HEK293 (cell line): ENCODE measurements around the gene DBF4B.
"Not testable (repeated sequence)": the region's sequence is repeated elsewhere in the genome, so short reads cannot be mapped to it uniquely, and the experiment has no call there.

Experiments
- CTCF ChIA-PET: fragments of 350-600 bp; formaldehyde crosslinking; extraction: SDS; loops from one replicate; lab custom pipeline; 2021; ENCODE audit warnings: antibody characterized with exemption; lab: Yijun Ruan, JAX
- POLR2A ChIA-PET: fragments of 300-600 bp; formaldehyde crosslinking; extraction: SDS; loops from one replicate; lab custom pipeline; 2020; ENCODE audit warnings: antibody characterized with exemption, inconsistent platforms; lab: Yijun Ruan, JAX
- H3K27ac ChIP-seq: fragments of 200-500 bp; sonication (Bioruptor generic); 2 replicates; pipeline ENCODE4 v1.5.1; 2014; ENCODE audit warnings: low read depth, low read length, control low read depth, inconsistent platforms; ENCODE audit errors: extremely low read depth
- H3K36me3 ChIP-seq, 2 experiments: fragments of 200-500 bp in 1 of 2; sonication (Bioruptor generic) in 1 of 2; 1 replicate in 1 of 2; 2 replicates in 1 of 2; pipeline ENCODE4 v1.5.1; 2014 to 2017; ENCODE audit warnings: inconsistent platforms in 2 of 2, low read length in 2 of 2; ENCODE audit not compliant: control insufficient read depth in 2 of 2, insufficient read depth in 1 of 2
- H3K4me1 ChIP-seq: fragments of 200-500 bp; sonication (Bioruptor generic); 2 replicates; pipeline ENCODE4 v1.5.1; 2014; ENCODE audit warnings: mild to moderate bottlenecking, low read length, inconsistent platforms; ENCODE audit not compliant: control insufficient read depth, insufficient read depth
- H3K4me3 ChIP-seq: 2 replicates; pipeline ENCODE4 v1.5.1; 2011; ENCODE audit warnings: low read depth, mild to moderate bottlenecking, control low read depth, low read length, moderate library complexity
- H3K9me3 ChIP-seq: fragments of 200-500 bp; sonication (Bioruptor generic); 2 replicates; pipeline ENCODE4 v1.5.1; 2014; ENCODE audit warnings: low read depth, low read length, inconsistent platforms; ENCODE audit not compliant: control insufficient read depth, insufficient read depth
- CTCF ChIP-seq: fragments of 450-650 bp; formaldehyde crosslinking; IDR thresholded peaks from 2 replicates; pipeline ENCODE4 v1.5.1; 2016; ENCODE audit warnings: missing biosample characterization, missing genetic modification characterization
- IKZF3 ChIP-seq: fragments of 450-650 bp; IDR thresholded peaks from 2 replicates; pipeline ENCODE4 v1.5.0; 2018; ENCODE audit warnings: missing biosample characterization, mild to moderate bottlenecking, missing genetic modification characterization, moderate library complexity
- KLF9 ChIP-seq: fragments of 450-650 bp; formaldehyde crosslinking; IDR thresholded peaks from 2 replicates; pipeline ENCODE4 v1.5.1; 2016; ENCODE audit warnings: missing biosample characterization, missing genetic modification characterization, low read depth
- SALL2 ChIP-seq: fragments of 450-650 bp; formaldehyde crosslinking; IDR thresholded peaks from 2 replicates; pipeline ENCODE4 v1.5.0; 2017; ENCODE audit warnings: missing biosample characterization, mild to moderate bottlenecking, missing genetic modification characterization, borderline replicate concordance
- SP3 ChIP-seq: fragments of 450-650 bp; formaldehyde crosslinking; IDR thresholded peaks from 2 replicates; pipeline ENCODE4 v1.5.1; 2016; ENCODE audit warnings: missing biosample characterization, missing genetic modification characterization
- YY1 ChIP-seq: fragments of 450-650 bp; formaldehyde crosslinking; IDR thresholded peaks from 2 replicates; pipeline ENCODE4 v1.5.1; 2018; ENCODE audit warnings: missing biosample characterization, missing genetic modification characterization
- ZBTB1 ChIP-seq: fragments of 450-650 bp; formaldehyde crosslinking; IDR thresholded peaks from 2 replicates; pipeline ENCODE4 v1.5.1; 2016; ENCODE audit warnings: missing biosample characterization, missing genetic modification characterization
- ZBTB48 ChIP-seq: fragments of 450-650 bp; formaldehyde crosslinking; IDR thresholded peaks from 2 replicates; pipeline ENCODE4 v1.5.1; 2016; ENCODE audit warnings: missing biosample characterization, missing genetic modification characterization
- ZFHX2 ChIP-seq: fragments of 450-650 bp; formaldehyde crosslinking; conservative IDR thresholded peaks from 2 replicates; pipeline ENCODE4 v1.5.1; 2016; ENCODE audit warnings: missing biosample characterization, missing genetic modification characterization
- ZNF248 ChIP-seq: fragments of 450-650 bp; formaldehyde crosslinking; IDR thresholded peaks from 2 replicates; pipeline ENCODE4 v1.5.1; 2017; ENCODE audit warnings: missing biosample characterization, missing genetic modification characterization
- ZNF473 ChIP-seq: fragments of 450-650 bp; formaldehyde crosslinking; IDR thresholded peaks from 2 replicates; pipeline ENCODE4 v1.5.1; 2017; ENCODE audit warnings: missing biosample characterization, missing genetic modification characterization
- TF ChIP-seq, protein P1 (sequence below): fragments of 450-650 bp; formaldehyde crosslinking; conservative IDR thresholded peaks from 2 replicates; pipeline ENCODE4 v1.5.1; 2016; ENCODE audit warnings: low read depth, missing biosample characterization, missing genetic modification characterization
- TF ChIP-seq, protein P2 (sequence below): fragments of 450-650 bp; formaldehyde crosslinking; IDR thresholded peaks from 2 replicates; pipeline ENCODE4 v1.5.1; 2016; ENCODE audit warnings: missing biosample characterization, missing genetic modification characterization
- TF ChIP-seq, protein P3 (sequence below): fragments of 450-650 bp; formaldehyde crosslinking; IDR thresholded peaks from 2 replicates; pipeline ENCODE4 v1.5.1; 2016; ENCODE audit warnings: missing biosample characterization, missing genetic modification characterization
- TF ChIP-seq, protein P4 (sequence below): fragments of 450-650 bp; formaldehyde crosslinking; IDR thresholded peaks from 2 replicates; pipeline ENCODE4 v1.5.1; 2016; ENCODE audit warnings: missing biosample characterization, missing genetic modification characterization

Gene DBF4B

GRCh38 chr17:44741316-44741715 is 32.9 kb downstream of the DBF4B start (continued):
- TF ChIP-seq, protein P1, sequence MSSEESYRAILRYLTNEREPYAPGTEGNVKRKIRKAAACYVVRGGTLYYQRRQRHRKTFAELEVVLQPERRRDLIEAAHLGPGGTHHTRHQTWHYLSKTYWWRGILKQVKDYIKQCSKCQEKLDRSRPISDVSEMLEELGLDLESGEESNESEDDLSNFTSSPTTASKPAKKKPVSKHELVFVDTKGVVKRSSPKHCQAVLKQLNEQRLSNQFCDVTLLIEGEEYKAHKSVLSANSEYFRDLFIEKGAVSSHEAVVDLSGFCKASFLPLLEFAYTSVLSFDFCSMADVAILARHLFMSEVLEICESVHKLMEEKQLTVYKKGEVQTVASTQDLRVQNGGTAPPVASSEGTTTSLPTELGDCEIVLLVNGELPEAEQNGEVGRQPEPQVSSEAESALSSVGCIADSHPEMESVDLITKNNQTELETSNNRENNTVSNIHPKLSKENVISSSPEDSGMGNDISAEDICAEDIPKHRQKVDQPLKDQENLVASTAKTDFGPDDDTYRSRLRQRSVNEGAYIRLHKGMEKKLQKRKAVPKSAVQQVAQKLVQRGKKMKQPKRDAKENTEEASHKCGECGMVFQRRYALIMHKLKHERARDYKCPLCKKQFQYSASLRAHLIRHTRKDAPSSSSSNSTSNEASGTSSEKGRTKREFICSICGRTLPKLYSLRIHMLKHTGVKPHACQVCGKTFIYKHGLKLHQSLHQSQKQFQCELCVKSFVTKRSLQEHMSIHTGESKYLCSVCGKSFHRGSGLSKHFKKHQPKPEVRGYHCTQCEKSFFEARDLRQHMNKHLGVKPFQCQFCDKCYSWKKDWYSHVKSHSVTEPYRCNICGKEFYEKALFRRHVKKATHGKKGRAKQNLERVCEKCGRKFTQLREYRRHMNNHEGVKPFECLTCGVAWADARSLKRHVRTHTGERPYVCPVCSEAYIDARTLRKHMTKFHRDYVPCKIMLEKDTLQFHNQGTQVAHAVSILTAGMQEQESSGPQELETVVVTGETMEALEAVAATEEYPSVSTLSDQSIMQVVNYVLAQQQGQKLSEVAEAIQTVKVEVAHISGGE, result no peak
- TF ChIP-seq YY1 (tag by site-specific recombination) (no peak), CTCF (tag by site-specific recombination) (no peak)

- no peaks in the 10 kb centered on the region for H3K9me3 ChIP-seq
- no peak overlapping the region for H3K27ac ChIP-seq
- peaks cover 19 to 75% of the 10 kb centered on the region in 2 experiments; a peak in 2 of 3 replicates for H3K36me3 ChIP-seq
- TF ChIP-seq IKZF3 (tag by site-specific recombination), result no peak
- no peak for TF ChIP-seq KLF9 (tag by site-specific recombination)
- TF ChIP-seq, protein P2, sequence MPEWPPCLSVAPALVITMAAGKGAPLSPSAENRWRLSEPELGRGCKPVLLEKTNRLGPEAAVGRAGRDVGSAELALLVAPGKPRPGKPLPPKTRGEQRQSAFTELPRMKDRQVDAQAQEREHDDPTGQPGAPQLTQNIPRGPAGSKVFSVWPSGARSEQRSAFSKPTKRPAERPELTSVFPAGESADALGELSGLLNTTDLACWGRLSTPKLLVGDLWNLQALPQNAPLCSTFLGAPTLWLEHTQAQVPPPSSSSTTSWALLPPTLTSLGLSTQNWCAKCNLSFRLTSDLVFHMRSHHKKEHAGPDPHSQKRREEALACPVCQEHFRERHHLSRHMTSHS (tag by site-specific recombination), result no peak
- TF ChIP-seq, protein P3, sequence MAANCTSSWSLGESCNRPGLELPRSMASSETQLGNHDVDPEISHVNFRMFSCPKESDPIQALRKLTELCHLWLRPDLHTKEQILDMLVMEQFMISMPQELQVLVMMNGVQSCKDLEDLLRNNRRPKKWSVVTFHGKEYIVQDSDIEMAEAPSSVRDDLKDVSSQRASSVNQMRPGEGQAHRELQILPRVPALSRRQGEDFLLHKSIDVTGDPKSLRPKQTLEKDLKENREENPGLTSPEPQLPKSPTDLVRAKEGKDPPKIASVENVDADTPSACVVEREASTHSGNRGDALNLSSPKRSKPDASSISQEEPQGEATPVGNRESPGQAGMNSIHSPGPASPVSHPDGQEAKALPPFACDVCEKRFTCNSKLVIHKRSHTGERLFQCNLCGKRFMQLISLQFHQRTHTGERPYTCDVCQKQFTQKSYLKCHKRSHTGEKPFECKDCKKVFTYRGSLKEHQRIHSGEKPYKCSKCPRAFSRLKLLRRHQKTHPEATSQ (tag by site-specific recombination), result no peak
- TF ChIP-seq SP3 (tag by site-specific recombination), result no peak
- TF ChIP-seq ZNF473 (tag by site-specific recombination), result no peak
- TF ChIP-seq, protein P4, sequence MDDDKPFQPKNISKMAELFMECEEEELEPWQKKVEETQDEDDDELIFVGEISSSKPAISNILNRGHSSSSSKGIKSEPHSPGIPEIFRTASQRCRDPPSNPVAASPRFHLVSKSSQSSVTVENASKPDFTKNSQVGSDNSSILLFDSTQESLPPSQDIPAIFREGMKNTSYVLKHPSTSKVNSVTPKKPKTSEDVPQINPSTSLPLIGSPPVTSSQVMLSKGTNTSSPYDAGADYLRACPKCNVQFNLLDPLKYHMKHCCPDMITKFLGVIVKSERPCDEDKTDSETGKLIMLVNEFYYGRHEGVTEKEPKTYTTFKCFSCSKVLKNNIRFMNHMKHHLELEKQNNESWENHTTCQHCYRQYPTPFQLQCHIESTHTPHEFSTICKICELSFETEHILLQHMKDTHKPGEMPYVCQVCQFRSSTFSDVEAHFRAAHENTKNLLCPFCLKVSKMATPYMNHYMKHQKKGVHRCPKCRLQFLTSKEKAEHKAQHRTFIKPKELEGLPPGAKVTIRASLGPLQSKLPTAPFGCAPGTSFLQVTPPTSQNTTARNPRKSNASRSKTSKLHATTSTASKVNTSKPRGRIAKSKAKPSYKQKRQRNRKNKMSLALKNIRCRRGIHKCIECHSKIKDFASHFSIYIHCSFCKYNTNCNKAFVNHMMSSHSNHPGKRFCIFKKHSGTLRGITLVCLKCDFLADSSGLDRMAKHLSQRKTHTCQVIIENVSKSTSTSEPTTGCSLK, result no peak
- no peak for TF ChIP-seq ZBTB1 (tag by site-specific recombination)
- TF ChIP-seq ZBTB48 (tag by site-specific recombination), result no peak
- TF ChIP-seq ZNF248, result no peak
- no peak for TF ChIP-seq ZFHX2 (tag by site-specific recombination)
- TF ChIP-seq SALL2, result no peak
- CTCF ChIA-PET, result interaction anchor here (0.7 to 1.0 kb wide), 3 partner anchors 10 to 390 kb away, joined by 3 to 4 read pairs (median 3); partner anchors contain the start of gene ACBD4
- POLR2A ChIA-PET, result no interaction called here
- no peak overlapping the region for H3K4me3 ChIP-seq
- H3K4me1 ChIP-seq, result no peaks in the 10 kb centered on the region
Observed at GRCh38 chr17:44745301-44745700, 36.8 kb downstream of the DBF4B start.

DNA sequence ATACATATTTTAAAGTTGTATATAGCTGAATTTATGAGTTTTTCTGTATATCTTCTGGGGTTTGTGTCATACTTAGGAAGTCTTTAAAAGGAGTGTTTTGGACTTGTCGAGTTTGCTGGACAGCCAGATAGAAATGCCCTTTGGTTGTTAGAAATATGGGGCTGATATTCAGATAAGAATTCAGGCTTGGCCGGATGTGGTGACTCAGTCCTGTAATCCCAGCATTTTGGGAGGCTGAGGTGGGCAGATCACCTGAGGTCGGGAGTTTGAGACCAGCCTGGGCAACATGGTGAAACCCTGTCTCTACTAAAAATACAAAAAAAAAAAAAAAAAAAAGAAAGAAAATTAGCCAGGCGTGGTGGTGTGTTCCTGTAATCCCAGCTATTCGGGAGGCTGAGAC is 37.3 kb downstream of the DBF4B start:
- H3K4me3 ChIP-seq, H3K9me3 ChIP-seq, H3K27ac ChIP-seq, POLR2A ChIA-PET, H3K4me1 ChIP-seq: not testable (repeated sequence)
- CTCF ChIA-PET, result interaction anchor here (1.0 kb wide), 1 partner anchor 10 kb away, joined by 4 read pairs; no protein-coding TSS in a partner anchor
- H3K36me3 ChIP-seq, result peaks cover 16 to 75% of the 10 kb centered on the region in 2 experiments; a peak in 2 of 3 replicates
